ENCODE results near the gene VSIG2.
A peak's percentile ranks its signal among the peaks of the same experiment; 100 is the strongest.

VSIG2 gene

DNA sequence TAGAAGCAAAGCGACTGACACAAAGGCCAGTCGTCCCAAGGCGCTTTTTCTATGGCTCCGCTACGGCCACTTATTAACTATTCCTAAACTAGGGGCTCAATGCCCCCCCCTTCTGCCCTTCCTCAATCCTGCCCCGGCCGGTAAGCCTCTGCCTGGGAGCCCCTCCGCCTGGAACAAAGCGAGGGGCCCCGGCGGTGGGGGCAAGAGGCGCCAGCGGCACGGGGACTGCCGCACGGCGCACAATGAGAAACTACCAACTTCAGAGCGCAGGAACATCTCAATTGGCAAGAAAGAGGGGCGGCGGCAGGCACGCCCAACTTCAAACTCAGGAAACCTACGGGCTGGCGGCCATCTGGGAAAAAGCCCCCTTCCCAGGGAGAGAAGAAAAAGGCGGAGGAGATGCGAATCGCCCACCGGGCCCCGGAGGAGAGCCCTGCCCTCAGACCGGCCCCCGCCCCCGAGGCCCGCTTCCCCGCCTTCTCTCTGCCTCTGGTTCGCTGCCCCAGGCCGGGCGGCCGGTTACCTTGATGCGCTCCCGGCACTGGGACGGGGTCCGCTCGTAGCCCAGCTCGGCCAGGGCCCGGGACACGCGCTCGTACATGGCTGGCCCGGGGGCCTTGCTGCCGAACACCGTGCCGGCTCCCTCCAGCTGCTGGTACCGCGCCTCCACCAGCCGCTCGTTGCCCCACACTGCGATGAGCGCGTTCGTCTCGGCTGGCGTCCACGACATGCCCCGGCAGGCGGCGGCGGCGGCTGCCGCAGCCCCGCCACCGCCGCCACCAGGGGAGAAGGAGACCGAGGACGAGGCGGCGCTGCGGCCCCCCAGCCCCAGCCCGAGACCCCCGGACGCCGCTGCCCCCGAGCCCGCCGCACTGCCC, 47.5 kb upstream of the VSIG2 start:
- Histone ChIP-seq H4K20me1 (ENCODE audit: insufficient read depth, low read length) (peaks cover 37% of the 10 kb centered on the region), H3K79me2 (ENCODE audit: insufficient read depth, low read length) (peaks cover 55% of the 10 kb centered on the region), H3K9me3 (ENCODE audit: insufficient read depth, low read length, severe bottlenecking) (no peaks in the 10 kb centered on the region), H3K4me2 (ENCODE audit: insufficient read depth, low read length) (peak overlapping the region; percentile 89), H3K9ac (ENCODE audit: low read depth, low read length) (peak overlapping the region; percentile 86), H2AFZ (ENCODE audit: low read depth, low read length) (peak overlapping the region; percentile 71), H3K4me1 (ENCODE audit: insufficient read depth, low read length) (peaks cover 31% of the 10 kb centered on the region), H3K27me3 (ENCODE audit: insufficient read depth, low read length, poor library complexity) (peaks cover 7% of the 10 kb centered on the region), H3K27ac (ENCODE audit: low read length) (peak overlapping the region; percentile 85), H3K36me3 (ENCODE audit: insufficient read depth, low read length) (no peaks in the 10 kb centered on the region; the same call in 1 of the 2 replicates), H3K4me3 (ENCODE audit: low read depth in 1 of 2, low read length in 2 of 2) (peak overlapping the region; percentile 83 to 97)
- DNase-seq (peak; percentile 51), ATAC-seq (ENCODE audit: insufficient read depth, low read depth) (peak; percentile 60)
- TF ChIP-seq, protein P1, sequence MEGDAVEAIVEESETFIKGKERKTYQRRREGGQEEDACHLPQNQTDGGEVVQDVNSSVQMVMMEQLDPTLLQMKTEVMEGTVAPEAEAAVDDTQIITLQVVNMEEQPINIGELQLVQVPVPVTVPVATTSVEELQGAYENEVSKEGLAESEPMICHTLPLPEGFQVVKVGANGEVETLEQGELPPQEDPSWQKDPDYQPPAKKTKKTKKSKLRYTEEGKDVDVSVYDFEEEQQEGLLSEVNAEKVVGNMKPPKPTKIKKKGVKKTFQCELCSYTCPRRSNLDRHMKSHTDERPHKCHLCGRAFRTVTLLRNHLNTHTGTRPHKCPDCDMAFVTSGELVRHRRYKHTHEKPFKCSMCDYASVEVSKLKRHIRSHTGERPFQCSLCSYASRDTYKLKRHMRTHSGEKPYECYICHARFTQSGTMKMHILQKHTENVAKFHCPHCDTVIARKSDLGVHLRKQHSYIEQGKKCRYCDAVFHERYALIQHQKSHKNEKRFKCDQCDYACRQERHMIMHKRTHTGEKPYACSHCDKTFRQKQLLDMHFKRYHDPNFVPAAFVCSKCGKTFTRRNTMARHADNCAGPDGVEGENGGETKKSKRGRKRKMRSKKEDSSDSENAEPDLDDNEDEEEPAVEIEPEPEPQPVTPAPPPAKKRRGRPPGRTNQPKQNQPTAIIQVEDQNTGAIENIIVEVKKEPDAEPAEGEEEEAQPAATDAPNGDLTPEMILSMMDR (IDR thresholded peaks at IDR 0.05; ENCODE audit: borderline replicate concordance, extremely low read depth, low read length, poor library complexity, severe bottlenecking): no peak
- no peak for TF ChIP-seq EZH2 (IDR thresholded peaks at IDR 0.05; ENCODE audit: borderline replicate concordance, low read depth, low read length, severe bottlenecking)

DNA sequence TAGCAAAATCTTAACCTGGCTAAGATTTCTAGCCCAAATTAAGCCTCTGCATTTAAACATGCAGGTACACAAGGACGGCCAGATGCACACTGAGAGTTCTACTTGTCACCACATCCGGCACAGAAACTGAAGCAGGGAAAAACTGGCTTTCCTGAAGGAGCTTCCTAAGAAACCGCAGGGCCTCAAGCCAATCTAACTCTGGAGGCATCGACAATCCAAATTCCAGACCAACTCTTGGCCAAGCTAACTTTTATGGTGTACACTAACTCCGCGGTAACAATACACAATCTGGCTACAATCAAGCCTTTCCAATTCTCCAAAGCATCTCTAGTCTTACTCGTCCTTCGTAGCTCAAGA, 46.9 kb upstream of the VSIG2 start:
- ATAC-seq (ENCODE audit: insufficient read depth, low read depth) (peak; percentile 15), DNase-seq (peak; percentile 25)
- H3K27ac ChIP-seq (ENCODE audit: low read length): peak overlapping the region; percentile 85; the same call in 1 of the 2 replicates
- H3K79me2 ChIP-seq (ENCODE audit: insufficient read depth, low read length): peaks cover 61% of the 10 kb centered on the region
- peaks cover 7% of the 10 kb centered on the region for H3K27me3 ChIP-seq (ENCODE audit: insufficient read depth, low read length, poor library complexity)
- H2AFZ ChIP-seq (ENCODE audit: low read depth, low read length): peak overlapping the region; percentile 71
- no peaks in the 10 kb centered on the region for H3K9me3 ChIP-seq (ENCODE audit: insufficient read depth, low read length, severe bottlenecking)
- TF ChIP-seq EZH2 (IDR thresholded peaks at IDR 0.05; ENCODE audit: borderline replicate concordance, low read depth, low read length, severe bottlenecking): no peak
- TF ChIP-seq, protein P1 (IDR thresholded peaks at IDR 0.05; ENCODE audit: borderline replicate concordance, extremely low read depth, low read length, poor library complexity, severe bottlenecking): no peak
- H3K4me1 ChIP-seq (ENCODE audit: insufficient read depth, low read length): peaks cover 31% of the 10 kb centered on the region
- H3K9ac ChIP-seq (ENCODE audit: low read depth, low read length): peak overlapping the region; percentile 86
- H3K36me3 ChIP-seq (ENCODE audit: insufficient read depth, low read length): no peaks in the 10 kb centered on the region; the same call in 1 of the 2 replicates
- peak overlapping the region; percentile 89 for H3K4me2 ChIP-seq (ENCODE audit: insufficient read depth, low read length)
- H3K4me3 ChIP-seq (ENCODE audit: low read depth in 1 of 2, low read length in 2 of 2): peak overlapping the region; percentile 83 to 97
- peaks cover 43% of the 10 kb centered on the region for H4K20me1 ChIP-seq (ENCODE audit: insufficient read depth, low read length)

DNA sequence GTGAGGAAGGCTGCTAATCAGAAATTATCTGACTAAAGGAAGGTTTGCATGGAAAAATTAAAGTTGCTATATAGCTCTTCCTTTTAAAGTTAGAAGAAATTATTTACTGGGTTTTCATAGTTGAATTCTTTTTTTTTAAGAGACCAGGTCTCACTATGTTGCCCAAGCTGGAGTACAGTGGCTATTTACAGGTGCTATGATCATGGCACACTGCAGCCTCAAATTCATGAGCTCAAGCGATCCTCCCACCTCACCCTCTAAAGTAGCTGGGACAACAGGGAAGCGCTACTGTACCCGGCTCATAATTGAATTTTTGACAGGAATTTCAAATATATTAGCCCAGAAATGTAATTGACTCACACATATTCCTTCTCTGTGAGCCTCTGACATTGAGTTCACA, 44.3 kb upstream of the VSIG2 start:
- Histone ChIP-seq H3K4me2 (ENCODE audit: insufficient read depth, low read length) (peak overlapping the region; percentile 19; the same call in 1 of the 2 replicates), H3K4me1 (ENCODE audit: insufficient read depth, low read length) (peaks cover 28% of the 10 kb centered on the region), H2AFZ (ENCODE audit: low read depth, low read length) (no peak overlapping the region), H3K9me3 (ENCODE audit: insufficient read depth, low read length, severe bottlenecking) (no peaks in the 10 kb centered on the region), H4K20me1 (ENCODE audit: insufficient read depth, low read length) (peaks cover 68% of the 10 kb centered on the region), H3K27ac (ENCODE audit: low read length) (no peak overlapping the region), H3K4me3 (ENCODE audit: low read depth in 1 of 2, low read length in 2 of 2) (no peak overlapping the region), H3K36me3 (ENCODE audit: insufficient read depth, low read length) (no peaks in the 10 kb centered on the region; the same call in 1 of the 2 replicates), H3K79me2 (ENCODE audit: insufficient read depth, low read length) (peaks cover 86% of the 10 kb centered on the region), H3K9ac (ENCODE audit: low read depth, low read length) (no peak overlapping the region), H3K27me3 (ENCODE audit: insufficient read depth, low read length, poor library complexity) (no peaks in the 10 kb centered on the region)
- no peak for DNase-seq
- TF ChIP-seq, protein P1 (IDR thresholded peaks at IDR 0.05; ENCODE audit: borderline replicate concordance, extremely low read depth, low read length, poor library complexity, severe bottlenecking): no peak
- no peak for TF ChIP-seq EZH2 (IDR thresholded peaks at IDR 0.05; ENCODE audit: borderline replicate concordance, low read depth, low read length, severe bottlenecking)
- ATAC-seq (ENCODE audit: insufficient read depth, low read depth): no peak

Data from DND-41 (cell line).